Measurements from ENCODE around the gene TMEFF1.

DNA sequence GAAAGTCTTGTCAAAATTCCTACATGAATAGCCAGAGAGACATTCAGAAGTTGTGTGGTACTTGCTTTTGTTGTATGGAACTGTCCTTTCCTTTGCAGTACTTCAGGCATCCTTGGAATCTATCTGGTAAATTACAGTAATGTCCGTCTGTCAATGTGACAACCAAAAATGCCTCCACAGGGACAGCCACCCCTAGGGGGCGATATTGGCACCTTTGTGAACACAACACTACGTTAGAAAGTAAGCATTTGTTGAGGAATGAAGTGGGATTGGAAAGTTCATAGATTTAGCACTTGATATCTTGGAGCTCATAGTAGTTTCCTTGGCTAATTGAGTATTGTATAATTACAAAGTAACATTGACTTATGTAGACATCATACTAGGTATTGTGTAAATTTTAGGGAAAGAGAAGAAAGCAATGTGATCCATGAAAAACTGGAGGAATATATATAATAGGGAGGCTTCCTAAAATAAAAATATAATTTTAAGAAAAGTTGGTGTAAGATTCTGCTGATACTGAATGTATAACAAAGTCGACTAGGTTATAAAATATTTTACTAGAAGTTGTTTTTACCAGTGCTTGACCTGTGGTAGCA lies 32.7 kb downstream of the TMEFF1 start:
- TF ChIP-seq, protein P1, sequence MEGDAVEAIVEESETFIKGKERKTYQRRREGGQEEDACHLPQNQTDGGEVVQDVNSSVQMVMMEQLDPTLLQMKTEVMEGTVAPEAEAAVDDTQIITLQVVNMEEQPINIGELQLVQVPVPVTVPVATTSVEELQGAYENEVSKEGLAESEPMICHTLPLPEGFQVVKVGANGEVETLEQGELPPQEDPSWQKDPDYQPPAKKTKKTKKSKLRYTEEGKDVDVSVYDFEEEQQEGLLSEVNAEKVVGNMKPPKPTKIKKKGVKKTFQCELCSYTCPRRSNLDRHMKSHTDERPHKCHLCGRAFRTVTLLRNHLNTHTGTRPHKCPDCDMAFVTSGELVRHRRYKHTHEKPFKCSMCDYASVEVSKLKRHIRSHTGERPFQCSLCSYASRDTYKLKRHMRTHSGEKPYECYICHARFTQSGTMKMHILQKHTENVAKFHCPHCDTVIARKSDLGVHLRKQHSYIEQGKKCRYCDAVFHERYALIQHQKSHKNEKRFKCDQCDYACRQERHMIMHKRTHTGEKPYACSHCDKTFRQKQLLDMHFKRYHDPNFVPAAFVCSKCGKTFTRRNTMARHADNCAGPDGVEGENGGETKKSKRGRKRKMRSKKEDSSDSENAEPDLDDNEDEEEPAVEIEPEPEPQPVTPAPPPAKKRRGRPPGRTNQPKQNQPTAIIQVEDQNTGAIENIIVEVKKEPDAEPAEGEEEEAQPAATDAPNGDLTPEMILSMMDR (conservative IDR thresholded peaks at IDR 0.05 in 1 of 2, IDR thresholded peaks at IDR 0.05 in 1 of 2; ENCODE audit: extremely low read depth in 1 of 2, insufficient read depth in 1 of 2, low read depth in 1 of 2, low read length in 2 of 2) = peak; percentile 84
- no peak for TF ChIP-seq EZH2 (IDR thresholded peaks at IDR 0.05; ENCODE audit: borderline replicate concordance, low read length)
